Thyroid gland (tissue), 4 donors: ENCODE results near the gene KDSR.

Experiments used
- CTCF ChIP-seq, 6 experiments: fragments of 200-600 bp in 3 of 6; fragments of 450-650 bp in 3 of 6; sonication (generic) in 3 of 6; IDR thresholded peaks; one replicate each; pipeline ENCODE4 v1.5.1; 2016 to 2019; ENCODE audit warnings: antibody characterized with exemption in 6 of 6, mild to moderate bottlenecking in 2 of 6, inconsistent platforms in 1 of 6, moderate library complexity in 1 of 6
- POLR2A ChIP-seq, 2 donors: fragments of 450-650 bp; IDR thresholded peaks; one replicate each; pipeline ENCODE4 v1.6.1; 2017; ENCODE audit warnings: antibody characterized with exemption in 2 of 2, mild to moderate bottlenecking in 2 of 2, moderate library complexity in 1 of 2

DNA sequence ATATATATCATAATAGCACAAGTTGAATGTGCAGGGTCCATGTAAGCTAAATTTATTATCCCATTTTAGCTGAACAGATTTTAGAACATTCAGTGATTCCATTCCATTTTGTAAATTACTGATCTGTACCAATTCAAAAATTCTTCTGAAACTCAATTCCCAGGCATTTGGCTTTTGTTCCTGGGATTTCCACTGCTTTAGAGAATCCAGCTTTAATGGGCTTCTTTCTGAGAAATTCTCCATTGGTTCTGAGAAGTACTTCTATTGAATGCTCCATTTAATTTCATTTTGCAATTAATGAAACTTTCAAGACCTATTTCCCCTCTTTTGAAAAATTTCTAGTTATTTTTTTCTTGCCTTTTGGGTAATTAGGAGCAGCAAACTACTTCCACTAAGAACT, 84.2 kb downstream of the KDSR start:
- no peak for TF ChIP-seq CTCF (IDR thresholded peaks at IDR 0.05)
- no peak for TF ChIP-seq POLR2A (IDR thresholded peaks at IDR 0.05)
